ENCODE measurements around the gene STXBP5. TPM values are rescaled to one million over a fixed set of nuclear protein-coding genes. Genes with fewer than 3 reads are reported as not detected.

The STXBP5 gene
- total and polyA plus RNA-seq, 7 experiments from 2014 or later = 2.5 to 47.4 (median 26.5) TPM

DNA sequence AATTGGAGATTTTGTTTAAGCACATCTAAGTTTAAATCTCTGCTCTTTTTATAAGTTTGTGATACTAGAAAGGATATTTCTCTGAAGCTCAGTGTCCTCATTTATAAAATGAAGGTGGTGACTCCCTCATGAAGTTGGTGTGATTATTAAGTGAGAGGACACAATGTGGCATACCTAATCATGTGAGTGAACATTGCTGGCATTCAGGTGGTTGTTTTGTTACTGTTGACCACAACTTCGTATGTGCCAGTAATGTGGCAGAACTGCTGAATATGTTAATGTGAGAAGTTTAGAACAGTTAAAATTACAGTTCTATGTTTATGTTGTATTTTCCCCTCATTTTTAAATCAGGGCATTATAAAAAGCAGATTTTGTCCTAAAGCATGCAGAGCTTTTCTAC, 127.2 kb downstream of the STXBP5 start:
- CTCF ChIA-PET = no interaction called here
- DNase-seq (no peak), ATAC-seq (no peak)
- Histone ChIP-seq H3K4me3 (ENCODE audit: low read length) (no peak overlapping the region), H3K9me3 (ENCODE audit: control insufficient read depth in 2 of 3, low read length in 3 of 3) (no peaks in the 10 kb centered on the region), H3K27me3 (ENCODE audit: control insufficient read depth in 2 of 2, insufficient read depth in 2 of 2, low read length in 2 of 2) (no peaks in the 10 kb centered on the region), H3K36me3 (ENCODE audit: control insufficient read depth in 2 of 3, insufficient read depth in 3 of 3, low read length in 3 of 3) (peaks cover 0 to 9% (median 0%) of the 10 kb centered on the region in 3 experiments), H3K27ac (ENCODE audit: low read depth, low read length) (no peak overlapping the region), H3K4me1 (ENCODE audit: control insufficient read depth in 2 of 2, insufficient read depth in 2 of 2, low read length in 2 of 2) (no peaks in the 10 kb centered on the region)
- Mint-ChIP-seq H3K27me3 (no peaks in the 10 kb centered on the region), H3K27ac (no peak overlapping the region), H3K36me3 (peaks cover 8 to 47% (median 42%) of the 10 kb centered on the region in 5 donors), H3K9me3 (no peaks in the 10 kb centered on the region), H3K4me1 (peaks cover 0 to 8% (median 0%) of the 10 kb centered on the region in 7 donors), H3K4me3 (no peak overlapping the region)
- intact Hi-C loops (cut with micrococcal nuclease) = no loop called here
- POLR2A ChIA-PET = no interaction called here

- Mint-ChIP-seq H3K9me3 (no peaks in the 10 kb centered on the region), H3K36me3 (peaks cover 7 to 43% (median 40%) of the 10 kb centered on the region in 5 donors), H3K4me3 (no peak overlapping the region), H3K4me1 (peaks cover 0 to 4% (median 0%) of the 10 kb centered on the region in 7 donors), H3K27ac (no peak overlapping the region), H3K27me3 (no peaks in the 10 kb centered on the region)
- Histone ChIP-seq H3K4me1 (ENCODE audit: control insufficient read depth in 2 of 2, insufficient read depth in 2 of 2, low read length in 2 of 2) (no peaks in the 10 kb centered on the region), H3K9me3 (ENCODE audit: control insufficient read depth in 2 of 3, low read length in 3 of 3) (no peaks in the 10 kb centered on the region), H3K4me3 (ENCODE audit: low read length) (no peak overlapping the region), H3K27ac (ENCODE audit: low read depth, low read length) (no peak overlapping the region), H3K36me3 (ENCODE audit: control insufficient read depth in 2 of 3, insufficient read depth in 3 of 3, low read length in 3 of 3) (peaks cover 0 to 5% (median 0%) of the 10 kb centered on the region in 3 experiments), H3K27me3 (ENCODE audit: control insufficient read depth in 2 of 2, insufficient read depth in 2 of 2, low read length in 2 of 2) (no peaks in the 10 kb centered on the region)
- ChIA-PET CTCF (no interaction called here), POLR2A (no interaction called here)
- intact Hi-C loops (cut with micrococcal nuclease) = no loop called here
- DNase-seq (no peak), ATAC-seq (no peak)
Measured at GRCh38 chr6:147337921-147338320, 133.7 kb downstream of the STXBP5 start.

DNA sequence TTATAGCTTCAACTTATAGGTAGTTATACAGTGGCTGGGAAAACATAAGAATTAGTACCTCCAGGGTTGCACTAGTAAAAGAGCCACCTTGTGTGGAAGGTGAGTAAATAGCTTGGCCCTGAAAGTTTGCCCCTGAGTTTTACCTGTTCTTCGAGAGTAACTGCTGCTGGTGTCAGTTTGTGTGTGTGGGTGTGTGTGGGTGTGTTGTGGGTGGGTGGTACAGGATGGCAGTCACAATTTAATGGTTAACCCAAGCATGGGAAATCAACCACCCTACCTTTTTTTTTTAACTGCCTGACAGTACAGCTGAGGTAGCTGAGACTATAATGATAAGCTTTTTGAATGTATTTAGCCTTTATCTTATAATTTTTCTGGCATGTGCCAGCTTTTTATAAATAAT, 137.3 kb downstream of the STXBP5 start:
- ATAC-seq = no peak
- no peaks in the 10 kb centered on the region for H3K4me1 ChIP-seq (ENCODE audit: control insufficient read depth in 2 of 2, insufficient read depth in 2 of 2, low read length in 2 of 2)
- H3K27ac ChIP-seq (ENCODE audit: low read depth, low read length) = no peak overlapping the region
- no peak overlapping the region for H3K4me3 ChIP-seq (ENCODE audit: low read length)
- Mint-ChIP-seq H3K36me3 (peaks cover 13 to 52% (median 50%) of the 10 kb centered on the region in 5 donors), H3K27me3 (no peaks in the 10 kb centered on the region), H3K4me3 (no peak overlapping the region), H3K4me1 (peaks cover 0 to 4% (median 0%) of the 10 kb centered on the region in 7 donors), H3K27ac (no peak overlapping the region), H3K9me3 (no peaks in the 10 kb centered on the region)
- ChIA-PET CTCF (no interaction called here), POLR2A (interaction anchor here (0.6 kb wide), 1 partner anchor 396 kb away, joined by 4 read pairs; no protein-coding TSS in a partner anchor)
- H3K27me3 ChIP-seq (ENCODE audit: control insufficient read depth in 2 of 2, insufficient read depth in 2 of 2, low read length in 2 of 2) = no peaks in the 10 kb centered on the region
- H3K9me3 ChIP-seq (ENCODE audit: control insufficient read depth in 2 of 3, low read length in 3 of 3) = no peaks in the 10 kb centered on the region
- intact Hi-C loops (cut with micrococcal nuclease) = no loop called here
- no peak for DNase-seq
- H3K36me3 ChIP-seq (ENCODE audit: control insufficient read depth in 2 of 3, insufficient read depth in 3 of 3, low read length in 3 of 3) = peaks cover 0 to 4% (median 3%) of the 10 kb centered on the region in 3 experiments

GRCh38 chr6:147345902-147346301, 141.7 kb downstream of the STXBP5 start:
- POLR2A ChIA-PET = no interaction called here
- ATAC-seq = no peak
- H3K4me3 Mint-ChIP-seq = no peak overlapping the region
- intact Hi-C loops (cut with micrococcal nuclease) = no loop called here
- no peaks in the 10 kb centered on the region for H3K4me1 ChIP-seq (ENCODE audit: control insufficient read depth in 2 of 2, insufficient read depth in 2 of 2, low read length in 2 of 2)
- DNase-seq = no peak
- H3K36me3 ChIP-seq (ENCODE audit: control insufficient read depth in 2 of 3, insufficient read depth in 3 of 3, low read length in 3 of 3) = peaks cover 0 to 4% (median 3%) of the 10 kb centered on the region in 3 experiments
- no peaks in the 10 kb centered on the region for H3K9me3 ChIP-seq (ENCODE audit: control insufficient read depth in 2 of 3, low read length in 3 of 3)
- H3K4me1 Mint-ChIP-seq = peaks cover 0 to 4% (median 0%) of the 10 kb centered on the region in 7 donors
- CTCF ChIA-PET = no interaction called here
- no peaks in the 10 kb centered on the region for H3K27me3 Mint-ChIP-seq
- H3K27me3 ChIP-seq (ENCODE audit: control insufficient read depth in 2 of 2, insufficient read depth in 2 of 2, low read length in 2 of 2) = no peaks in the 10 kb centered on the region
- H3K36me3 Mint-ChIP-seq = peaks cover 10 to 36% (median 25%) of the 10 kb centered on the region in 5 donors
- no peaks in the 10 kb centered on the region for H3K9me3 Mint-ChIP-seq
- H3K27ac Mint-ChIP-seq = no peak overlapping the region
- H3K4me3 ChIP-seq (ENCODE audit: low read length) = no peak overlapping the region
- H3K27ac ChIP-seq (ENCODE audit: low read depth, low read length) = no peak overlapping the region

GRCh38 chr6:147347179-147347881, 143.1 kb downstream of the STXBP5 start:
- DNase-seq (no peak), ATAC-seq (no peak)
- intact Hi-C loops (cut with micrococcal nuclease) = no loop called here
- Histone ChIP-seq H3K4me1 (ENCODE audit: control insufficient read depth in 2 of 2, insufficient read depth in 2 of 2, low read length in 2 of 2) (no peaks in the 10 kb centered on the region), H3K4me3 (ENCODE audit: low read length) (no peak overlapping the region), H3K9me3 (ENCODE audit: control insufficient read depth in 2 of 3, low read length in 3 of 3) (no peaks in the 10 kb centered on the region), H3K36me3 (ENCODE audit: control insufficient read depth in 2 of 3, insufficient read depth in 3 of 3, low read length in 3 of 3) (peaks cover 0 to 4% (median 3%) of the 10 kb centered on the region in 3 experiments), H3K27ac (ENCODE audit: low read depth, low read length) (no peak overlapping the region), H3K27me3 (ENCODE audit: control insufficient read depth in 2 of 2, insufficient read depth in 2 of 2, low read length in 2 of 2) (no peaks in the 10 kb centered on the region)
- Mint-ChIP-seq H3K4me1 (no peaks in the 10 kb centered on the region), H3K36me3 (peaks cover 6 to 27% (median 19%) of the 10 kb centered on the region in 5 donors), H3K27me3 (no peaks in the 10 kb centered on the region), H3K27ac (no peak overlapping the region), H3K4me3 (no peak overlapping the region), H3K9me3 (no peaks in the 10 kb centered on the region)
- ChIA-PET CTCF (interaction anchor here (0.6 kb wide), 1 partner anchor 22 kb away, joined by 3 read pairs; no protein-coding TSS in a partner anchor), POLR2A (no interaction called here)

DNA sequence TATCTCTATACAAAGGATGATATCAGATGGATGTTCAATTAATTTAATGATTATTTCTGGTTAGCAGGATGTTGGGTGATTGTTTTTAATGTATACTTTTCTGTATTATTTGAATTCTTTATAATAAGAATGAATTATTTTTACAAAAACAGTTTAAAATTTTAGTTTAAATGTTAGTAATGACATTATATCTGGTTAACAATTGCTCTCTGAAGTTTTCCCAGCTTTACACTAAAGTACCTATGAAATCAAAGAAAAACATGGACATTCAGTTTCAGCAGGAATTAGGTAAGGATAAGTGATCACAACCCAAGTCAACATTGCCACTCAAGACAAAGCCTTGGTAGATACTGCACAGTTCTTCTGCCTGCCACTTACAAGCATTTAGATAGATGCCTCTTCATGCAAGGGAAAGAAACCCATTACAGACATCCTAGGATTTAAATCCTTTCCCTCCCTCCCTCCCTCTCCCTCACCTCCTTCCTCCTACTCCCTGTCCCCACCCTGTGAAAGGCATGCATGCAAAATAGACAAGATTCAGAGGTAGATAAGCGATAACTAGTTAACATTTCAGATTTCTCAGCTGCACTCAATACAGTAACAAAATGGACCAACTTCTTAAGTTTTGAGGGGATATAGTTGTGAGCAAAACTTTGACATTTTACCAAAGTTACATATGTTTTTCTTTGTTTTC, 143.8 kb downstream of the STXBP5 start:
- H3K36me3 ChIP-seq (ENCODE audit: control insufficient read depth in 2 of 3, insufficient read depth in 3 of 3, low read length in 3 of 3) = peaks cover 0 to 4% (median 3%) of the 10 kb centered on the region in 3 experiments
- intact Hi-C loops (cut with micrococcal nuclease) = no loop called here
- no peak overlapping the region for H3K27ac ChIP-seq (ENCODE audit: low read depth, low read length)
- ChIA-PET POLR2A (no interaction called here), CTCF (interaction anchor here (0.6 kb wide), 1 partner anchor 23 kb away, joined by 3 read pairs; no protein-coding TSS in a partner anchor)
- no peaks in the 10 kb centered on the region for H3K27me3 ChIP-seq (ENCODE audit: control insufficient read depth in 2 of 2, insufficient read depth in 2 of 2, low read length in 2 of 2)
- Mint-ChIP-seq H3K4me3 (no peak overlapping the region), H3K4me1 (no peaks in the 10 kb centered on the region), H3K27me3 (no peaks in the 10 kb centered on the region), H3K36me3 (peaks cover 6 to 27% (median 19%) of the 10 kb centered on the region in 5 donors), H3K9me3 (no peaks in the 10 kb centered on the region), H3K27ac (no peak overlapping the region)
- no peak overlapping the region for H3K4me3 ChIP-seq (ENCODE audit: low read length)
- no peaks in the 10 kb centered on the region for H3K9me3 ChIP-seq (ENCODE audit: control insufficient read depth in 2 of 3, low read length in 3 of 3)
- H3K4me1 ChIP-seq (ENCODE audit: control insufficient read depth in 2 of 2, insufficient read depth in 2 of 2, low read length in 2 of 2) = no peaks in the 10 kb centered on the region
- ATAC-seq (no peak), DNase-seq (no peak)

Measured in naive thymus-derived CD4-positive, alpha-beta T cell (primary cell).